T-cell (primary cell): ENCODE data around the gene GBP7. TPM values are rescaled to one million over a fixed set of nuclear protein-coding genes. Genes with fewer than 3 reads are reported as not detected.

Experiments
- ATAC-seq, 4 experiments: fragments of 200-7000 bp in 3 of 4; fragments of 150-1000 bp in 1 of 4; cut with Tn5 transposase; replicated peaks in 1 of 4; 1 replicate in 3 of 4; 2 replicates in 1 of 4; pipeline ENCODE4 v1.10.0; 2021; ENCODE audit warnings: moderate library complexity in 3 of 4, mild to moderate bottlenecking in 2 of 4, moderate number of reproducible peaks in 1 of 4
- CTCF ChIA-PET, 2 donors: fragments of 300-600 bp; sonication (Branson Sonifier 250); formaldehyde crosslinking; loops; one replicate each; lab custom pipeline; 2022; ENCODE audit warnings: antibody characterized with exemption in 2 of 2; lab: Charles Lee
- POLR2A ChIA-PET, 2 donors: fragments of 300-600 bp; sonication (Branson Sonifier 250); formaldehyde crosslinking; loops; one replicate each; lab custom pipeline; 2022; ENCODE audit warnings: antibody characterized with exemption in 2 of 2; lab: Charles Lee
- DNase-seq, 35 experiments: peaks; one replicate each; pipeline versions ENCODE4 v3.0.0 to v3.0.0-alpha.2; 2013 to 2023
- H3K27ac ChIP-seq: one replicate; pipeline ENCODE4 v1.5.1; 2013; ENCODE audit warnings: low read length
- H3K27me3 ChIP-seq, 2 experiments: replicated peaks in 1 of 2; 1 replicate in 1 of 2; 2 replicates in 1 of 2; pipeline versions ENCODE4 v1.6.1 to v1.7.0; 2013; ENCODE audit warnings: low read length in 1 of 2, mixed read lengths in 1 of 2; ENCODE audit not compliant: control insufficient read depth in 2 of 2, insufficient read depth in 2 of 2; ENCODE audit errors: extremely low read depth in 1 of 2
- H3K36me3 ChIP-seq, 2 donors: 1 replicate in 1 of 2; 2 replicates in 1 of 2; pipeline versions ENCODE4 v1.6.1 to v1.7.0; 2013; ENCODE audit warnings: low read length in 1 of 2; ENCODE audit not compliant: control insufficient read depth in 2 of 2, insufficient read depth in 1 of 2; ENCODE audit errors: extremely low read depth in 1 of 2
- H3K4me1 ChIP-seq, 2 experiments: 1 replicate in 1 of 2; 2 replicates in 1 of 2; pipeline versions ENCODE4 v1.6.1 to v1.7.0; 2013; ENCODE audit warnings: low read length in 2 of 2, mixed read lengths in 1 of 2; ENCODE audit not compliant: insufficient read depth in 2 of 2, control insufficient read depth in 1 of 2; ENCODE audit errors: extremely low read depth in 1 of 2
- H3K4me3 ChIP-seq, 2 donors: 1 replicate in 1 of 2; 2 replicates in 1 of 2; pipeline versions ENCODE4 v1.5.1 to v1.7.0; 2013; ENCODE audit warnings: mild to moderate bottlenecking in 2 of 2, low read length in 1 of 2, moderate library complexity in 1 of 2; ENCODE audit not compliant: control insufficient read depth in 1 of 2; ENCODE audit errors: extremely low read depth in 1 of 2
- H3K9me3 ChIP-seq: 2 replicates; pipeline ENCODE4 v1.7.0; 2013
- H3K27ac Mint-ChIP-seq, 2 donors: one replicate each; pipeline ENCODE4 v1.8.0; 2020 to 2021; ENCODE audit warnings: mild to moderate bottlenecking in 2 of 2, mixed read lengths in 2 of 2
- H3K27me3 Mint-ChIP-seq, 2 donors: one replicate each; pipeline ENCODE4 v1.8.0; 2021 to 2022; ENCODE audit warnings: mixed read lengths in 2 of 2
- H3K36me3 Mint-ChIP-seq: one replicate; pipeline ENCODE4 v1.8.0; 2021; ENCODE audit warnings: mixed read lengths
- H3K4me1 Mint-ChIP-seq, 3 donors: one replicate each; pipeline ENCODE4 v1.8.0; 2020 to 2022; ENCODE audit warnings: mixed read lengths in 3 of 3, mild to moderate bottlenecking in 1 of 3
- H3K4me3 Mint-ChIP-seq, 3 donors: one replicate each; pipeline ENCODE4 v1.8.0; 2020 to 2022; ENCODE audit warnings: mild to moderate bottlenecking in 3 of 3, mixed read lengths in 3 of 3, moderate library complexity in 3 of 3
- H3K9me3 Mint-ChIP-seq, 3 donors: one replicate each; pipeline ENCODE4 v1.8.0; 2020 to 2022; ENCODE audit warnings: mixed read lengths in 3 of 3
- WGBS: methylation state at CpG from one replicate; pipeline ENCODE4 v1.1.5; 2013; ENCODE audit warnings: missing lambda C conversion rate; ENCODE audit not compliant: insufficient coverage; 5-methylcytosine and 5-hydroxymethylcytosine counted together
- total RNA-seq, 35 experiments: library from RNA in 6 of 35; stranded (reverse) in 6 of 35; fragments of 120-200 nt in 1 of 35; gene quantifications; one replicate each; pipeline versions ENCODE4 v1.2.1 to v1.2.4 and lab custom pipeline; 2013 to 2026

The GBP7 gene
- total RNA-seq, 5 donors from 2014 or later (not counting 1 experiment from before 2014, with no cell fraction given) = 0.19 to 0.35 (median 0.25) TPM; not detected in 2

GRCh38 chr1:89198491-89199072 lies 22.8 kb upstream of the GBP7 start, which contains the start of gene GBP4:
GBP4 (minus strand) TSS chr1:89198942; CDS start chr1:89198834, 108 bp downstream.
- peaks cover 52% of the 10 kb centered on the region for H3K36me3 Mint-ChIP-seq
- Histone ChIP-seq H3K36me3 (peaks cover 0 to 25% of the 10 kb centered on the region in 2 donors), H3K27ac (peak within 1 kb of the TSS; percentile 83), H3K4me3 (peak within 1 kb of the TSS; percentile 72 to 75), H3K27me3 (no peaks in the 10 kb centered on the region), H3K9me3 (no peaks in the 10 kb centered on the region), H3K4me1 (peaks cover 16 to 23% of the 10 kb centered on the region in 2 experiments)
- ATAC-seq = peak; percentile 63 to 85 (median 80)
- H3K4me1 Mint-ChIP-seq = peaks cover 74 to 93% (median 76%) of the 10 kb centered on the region in 3 donors
- H3K9me3 Mint-ChIP-seq = no peaks in the 10 kb centered on the region
- peak within 1 kb of the TSS; percentile 94 to 98 (median 95) for H3K4me3 Mint-ChIP-seq
- WGBS = under 1% methylated on average over 15 of the region's 21 CpGs
- peak in 34 of 35 experiments; percentile 15 to 75 (median 36) for DNase-seq
- CTCF ChIA-PET = interaction anchor here in 1 of 2 donors (0.6 to 1.4 kb wide), 6 partner anchors 112 to 638 kb away, joined by 3 to 5 read pairs (median 3); partner anchors contain the start of gene GBP1
- POLR2A ChIA-PET = interaction anchor here (0.5 to 1.4 kb wide), 5 partner anchors 9 to 201 kb away, joined by 3 to 4 read pairs (median 3); no protein-coding TSS in a partner anchor
- no peaks in the 10 kb centered on the region for H3K27me3 Mint-ChIP-seq
- peak within 1 kb of the TSS; percentile 97 to 99 for H3K27ac Mint-ChIP-seq

DNA sequence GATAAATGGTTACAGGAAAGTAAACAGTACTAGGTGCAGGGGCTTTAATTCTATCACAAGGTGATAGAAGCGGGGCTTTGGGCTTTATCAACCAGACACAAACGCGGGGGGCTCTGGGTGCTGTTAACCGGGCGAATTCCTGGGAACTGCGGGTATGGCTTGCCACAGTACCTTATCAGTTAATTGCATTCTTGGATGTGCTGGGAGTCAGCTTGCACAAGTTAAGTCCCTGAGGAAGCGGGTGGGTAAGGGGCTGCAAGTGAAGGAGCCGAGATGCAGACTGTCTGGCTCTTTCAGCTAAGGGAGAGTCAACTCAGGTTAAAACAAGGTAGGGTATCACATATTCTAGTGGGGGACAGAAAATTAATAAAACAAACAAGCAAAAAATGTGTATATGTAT lies 22.3 kb upstream of the GBP7 start:
- Mint-ChIP-seq H3K4me1 (peaks cover 75 to 98% (median 76%) of the 10 kb centered on the region in 3 donors), H3K4me3 (peak overlapping the region; percentile 94 to 98 (median 95)), H3K36me3 (peaks cover 52% of the 10 kb centered on the region), H3K27me3 (no peaks in the 10 kb centered on the region), H3K9me3 (no peaks in the 10 kb centered on the region), H3K27ac (peak overlapping the region; percentile 97 to 99)
- H3K9me3 ChIP-seq = no peaks in the 10 kb centered on the region
- H3K27me3 ChIP-seq = no peaks in the 10 kb centered on the region
- WGBS = 7% methylated on average over 7 of the region's 8 CpGs
- ATAC-seq (peak in 3 of 4 experiments; percentile 4 to 10 (median 5)), DNase-seq (peak in 2 of 35 experiments; percentile 1 to 4)
- POLR2A ChIA-PET = interaction anchor here (0.6 to 1.4 kb wide), 3 partner anchors 8 to 111 kb away, joined by 3 to 4 read pairs (median 3); no protein-coding TSS in a partner anchor
- CTCF ChIA-PET = interaction anchor here in 1 of 2 donors (0.6 to 1.4 kb wide), 3 partner anchors 113 to 638 kb away, joined by 3 to 4 read pairs (median 3); no protein-coding TSS in a partner anchor
- H3K36me3 ChIP-seq = peaks cover 0 to 28% of the 10 kb centered on the region in 2 donors
- peak overlapping the region; percentile 83 for H3K27ac ChIP-seq
- H3K4me3 ChIP-seq = peak overlapping the region; percentile 72 to 75
- H3K4me1 ChIP-seq = peaks cover 16 to 23% of the 10 kb centered on the region in 2 experiments

- ATAC-seq (no peak), DNase-seq (no peak)
- peaks cover 67 to 85% (median 68%) of the 10 kb centered on the region in 3 donors for H3K4me1 Mint-ChIP-seq
- H3K4me3 ChIP-seq = no peak overlapping the region
- POLR2A ChIA-PET = interaction anchor here (0.6 to 0.7 kb wide), 2 partner anchors 165 to 1639 kb away, joined by 3 to 4 read pairs; no protein-coding TSS in a partner anchor
- H3K27me3 ChIP-seq = no peaks in the 10 kb centered on the region
- no CpG with 5 or more reads among the region's 3 CpGs for WGBS
- peaks cover 56% of the 10 kb centered on the region for H3K36me3 Mint-ChIP-seq
- peak overlapping the region; percentile 75 to 76 for H3K27ac Mint-ChIP-seq
- CTCF ChIA-PET = interaction anchor here in 1 of 2 donors (0.7 kb wide), 1 partner anchor 185 kb away, joined by 3 read pairs; no protein-coding TSS in a partner anchor
- H3K9me3 ChIP-seq = no peaks in the 10 kb centered on the region
- no peak overlapping the region for H3K27ac ChIP-seq
- peaks cover 0 to 54% of the 10 kb centered on the region in 2 donors for H3K36me3 ChIP-seq
- H3K4me1 ChIP-seq = peaks cover 7 to 17% of the 10 kb centered on the region in 2 experiments
- no peaks in the 10 kb centered on the region for H3K27me3 Mint-ChIP-seq
- H3K9me3 Mint-ChIP-seq = no peaks in the 10 kb centered on the region
- peak overlapping the region; percentile 43 to 98 (median 95) for H3K4me3 Mint-ChIP-seq
Measured at GRCh38 chr1:89195476-89195875, 19.7 kb upstream of the GBP7 start.

DNA sequence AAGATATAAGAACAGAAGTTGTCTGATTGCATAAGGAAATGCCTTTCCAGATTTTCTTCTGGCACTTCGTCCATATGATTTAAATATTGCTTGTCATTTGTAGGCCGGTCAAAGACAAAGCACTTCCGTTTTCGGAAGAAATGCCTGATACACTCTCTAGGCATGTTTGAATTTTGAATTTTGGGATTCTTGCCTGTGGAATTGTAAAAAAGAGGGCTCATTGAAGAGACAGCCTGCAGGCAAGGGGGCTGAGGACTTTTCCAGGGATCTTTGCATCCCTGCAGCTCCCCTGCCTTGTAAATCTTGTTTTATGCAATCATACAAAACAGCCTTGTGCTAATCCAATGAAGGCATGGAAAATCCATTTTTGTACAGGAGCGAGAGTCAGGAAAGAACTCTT lies 15.5 kb upstream of the GBP7 start:
- ATAC-seq (no peak), DNase-seq (no peak)
- H3K4me1 ChIP-seq = peaks cover 0 to 6% of the 10 kb centered on the region in 2 experiments
- peaks cover 57 to 71% (median 69%) of the 10 kb centered on the region in 3 donors for H3K4me1 Mint-ChIP-seq
- H3K27ac ChIP-seq = no peak overlapping the region
- H3K27me3 Mint-ChIP-seq = no peaks in the 10 kb centered on the region
- H3K36me3 ChIP-seq = peaks cover 0 to 86% of the 10 kb centered on the region in 2 donors
- POLR2A ChIA-PET = no interaction called here
- H3K36me3 Mint-ChIP-seq = peaks cover 87% of the 10 kb centered on the region
- H3K27me3 ChIP-seq = no peaks in the 10 kb centered on the region
- no peaks in the 10 kb centered on the region for H3K9me3 Mint-ChIP-seq
- H3K9me3 ChIP-seq = no peaks in the 10 kb centered on the region
- H3K27ac Mint-ChIP-seq = peak overlapping the region in 1 of 2 donors; percentile 44
- H3K4me3 ChIP-seq = no peak overlapping the region
- no peak overlapping the region for H3K4me3 Mint-ChIP-seq
- CTCF ChIA-PET = no interaction called here
- no CpG with 5 or more reads among the region's 5 CpGs for WGBS

- no peak overlapping the region for H3K4me3 Mint-ChIP-seq
- ChIA-PET POLR2A (interaction anchor here in 1 of 2 donors (0.8 kb wide), 1 partner anchor 8 kb away, joined by 3 read pairs; the partner anchor contains the start of gene GBP4), CTCF (no interaction called here)
- Histone ChIP-seq H3K4me3 (no peak overlapping the region), H3K9me3 (no peaks in the 10 kb centered on the region), H3K36me3 (peaks cover 0 to 92% of the 10 kb centered on the region in 2 donors), H3K27me3 (no peaks in the 10 kb centered on the region), H3K4me1 (peaks cover 0 to under 1% of the 10 kb centered on the region in 2 experiments), H3K27ac (no peak overlapping the region)
- no peaks in the 10 kb centered on the region for H3K27me3 Mint-ChIP-seq
- H3K4me1 Mint-ChIP-seq = peaks cover 44 to 58% (median 56%) of the 10 kb centered on the region in 3 donors
- H3K9me3 Mint-ChIP-seq = no peaks in the 10 kb centered on the region
- no peak for DNase-seq
- H3K27ac Mint-ChIP-seq = peak overlapping the region in 1 of 2 donors; percentile 66
- WGBS = 100% methylated on average over 4 of the region's 4 CpGs
- no peak for ATAC-seq
- H3K36me3 Mint-ChIP-seq = peaks cover 90% of the 10 kb centered on the region
Measured at GRCh38 chr1:89190017-89190416, 14.2 kb upstream of the GBP7 start.

DNA sequence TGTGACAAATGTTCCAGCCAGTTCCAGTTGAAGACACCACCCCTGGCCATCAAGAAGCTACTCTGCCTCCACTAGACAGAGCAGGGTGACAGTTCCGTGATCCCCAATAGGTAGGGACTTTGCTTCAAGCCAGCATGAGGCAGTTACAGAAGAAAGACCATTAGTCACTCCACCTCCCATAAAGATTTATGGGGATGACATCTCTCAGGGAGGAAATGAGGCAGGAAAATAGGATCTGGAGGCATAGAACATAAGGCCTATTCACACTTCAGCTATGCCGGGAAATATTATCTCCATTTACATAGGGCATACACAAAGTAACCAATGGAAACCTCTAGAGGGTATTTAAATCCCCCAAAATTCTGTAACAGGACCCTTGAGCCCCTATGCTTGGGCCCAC lies 3.5 kb upstream of the GBP7 start:
- ChIA-PET POLR2A (interaction anchor here in 1 of 2 donors (0.6 kb wide), 1 partner anchor 33 kb away, joined by 4 read pairs; no protein-coding TSS in a partner anchor), CTCF (interaction anchor here in 1 of 2 donors (1.1 kb wide), 1 partner anchor 10 kb away, joined by 3 read pairs; no protein-coding TSS in a partner anchor)
- no peak overlapping the region for H3K27ac Mint-ChIP-seq

More for the DNA sequence above, 3.5 kb upstream of the GBP7 start:
- Mint-ChIP-seq H3K36me3 (peaks cover 34% of the 10 kb centered on the region), H3K27me3 (no peaks in the 10 kb centered on the region), H3K4me1 (peaks cover 4 to 7% (median 5%) of the 10 kb centered on the region in 3 donors), H3K9me3 (peaks cover 4 to 10% (median 4%) of the 10 kb centered on the region in 3 donors), H3K4me3 (no peak overlapping the region)
- Histone ChIP-seq H3K27ac (no peak overlapping the region), H3K4me1 (no peaks in the 10 kb centered on the region), H3K4me3 (no peak overlapping the region), H3K36me3 (peaks cover 0 to 19% of the 10 kb centered on the region in 2 donors), H3K9me3 (no peaks in the 10 kb centered on the region), H3K27me3 (no peaks in the 10 kb centered on the region)
- DNase-seq (no peak), ATAC-seq (no peak)
- WGBS = no CpG with 5 or more reads among the region's 2 CpGs
